Measurements from ENCODE around the gene MPHOSPH9.
A peak's percentile ranks its signal among the peaks of the same experiment; 100 is the strongest.

Gene MPHOSPH9

GRCh38 chr12:123126294-123127181, 106.4 kb downstream of the MPHOSPH9 start:
- ATAC-seq: peak; percentile 94

GRCh38 chr12:123122626-123123025, 110.3 kb downstream of the MPHOSPH9 start:
- TF ChIP-seq ZNF8 (CRISPR knock-in tag; IDR thresholded peaks at IDR 0.05) (no peak), ISL1 (CRISPR knock-in tag; IDR thresholded peaks at IDR 0.05) (no peak), CSDC2 (CRISPR knock-in tag; IDR thresholded peaks at IDR 0.05) (no peak), CREB5 (CRISPR knock-in tag; IDR thresholded peaks at IDR 0.05; ENCODE audit: low read depth) (no peak), ARNTL (CRISPR knock-in tag; IDR thresholded peaks at IDR 0.05; ENCODE audit: borderline replicate concordance, low read depth) (no peak), TCF4 (CRISPR knock-in tag; IDR thresholded peaks at IDR 0.05; ENCODE audit: borderline replicate concordance) (no peak), PPARA (CRISPR knock-in tag; IDR thresholded peaks at IDR 0.05; ENCODE audit: borderline replicate concordance) (no peak), ZFP3 (CRISPR knock-in tag; IDR thresholded peaks at IDR 0.05) (no peak), ESRRG (CRISPR knock-in tag; IDR thresholded peaks at IDR 0.05) (no peak), ZNF565 (CRISPR knock-in tag; conservative IDR thresholded peaks at IDR 0.05; ENCODE audit: low read depth) (no peak), OSR1 (CRISPR knock-in tag; IDR thresholded peaks at IDR 0.05) (no peak), POU6F1 (CRISPR knock-in tag; IDR thresholded peaks at IDR 0.05; ENCODE audit: borderline replicate concordance, low read depth) (no peak), TOX (CRISPR knock-in tag; IDR thresholded peaks at IDR 0.05; ENCODE audit: borderline replicate concordance) (no peak), SNAI2 (CRISPR knock-in tag; IDR thresholded peaks at IDR 0.05) (no peak), BACH2 (CRISPR knock-in tag; IDR thresholded peaks at IDR 0.05; ENCODE audit: borderline replicate concordance) (no peak), TSHZ2 (CRISPR knock-in tag; IDR thresholded peaks at IDR 0.05) (no peak), ZC3H10 (CRISPR knock-in tag; IDR thresholded peaks at IDR 0.05) (no peak)
- TF ChIP-seq, protein P1, sequence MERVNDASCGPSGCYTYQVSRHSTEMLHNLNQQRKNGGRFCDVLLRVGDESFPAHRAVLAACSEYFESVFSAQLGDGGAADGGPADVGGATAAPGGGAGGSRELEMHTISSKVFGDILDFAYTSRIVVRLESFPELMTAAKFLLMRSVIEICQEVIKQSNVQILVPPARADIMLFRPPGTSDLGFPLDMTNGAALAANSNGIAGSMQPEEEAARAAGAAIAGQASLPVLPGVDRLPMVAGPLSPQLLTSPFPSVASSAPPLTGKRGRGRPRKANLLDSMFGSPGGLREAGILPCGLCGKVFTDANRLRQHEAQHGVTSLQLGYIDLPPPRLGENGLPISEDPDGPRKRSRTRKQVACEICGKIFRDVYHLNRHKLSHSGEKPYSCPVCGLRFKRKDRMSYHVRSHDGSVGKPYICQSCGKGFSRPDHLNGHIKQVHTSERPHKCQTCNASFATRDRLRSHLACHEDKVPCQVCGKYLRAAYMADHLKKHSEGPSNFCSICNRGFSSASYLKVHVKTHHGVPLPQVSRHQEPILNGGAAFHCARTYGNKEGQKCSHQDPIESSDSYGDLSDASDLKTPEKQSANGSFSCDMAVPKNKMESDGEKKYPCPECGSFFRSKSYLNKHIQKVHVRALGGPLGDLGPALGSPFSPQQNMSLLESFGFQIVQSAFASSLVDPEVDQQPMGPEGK (CRISPR knock-in tag; IDR thresholded peaks at IDR 0.05; ENCODE audit: borderline replicate concordance): no peak
- TF ChIP-seq, protein P2, sequence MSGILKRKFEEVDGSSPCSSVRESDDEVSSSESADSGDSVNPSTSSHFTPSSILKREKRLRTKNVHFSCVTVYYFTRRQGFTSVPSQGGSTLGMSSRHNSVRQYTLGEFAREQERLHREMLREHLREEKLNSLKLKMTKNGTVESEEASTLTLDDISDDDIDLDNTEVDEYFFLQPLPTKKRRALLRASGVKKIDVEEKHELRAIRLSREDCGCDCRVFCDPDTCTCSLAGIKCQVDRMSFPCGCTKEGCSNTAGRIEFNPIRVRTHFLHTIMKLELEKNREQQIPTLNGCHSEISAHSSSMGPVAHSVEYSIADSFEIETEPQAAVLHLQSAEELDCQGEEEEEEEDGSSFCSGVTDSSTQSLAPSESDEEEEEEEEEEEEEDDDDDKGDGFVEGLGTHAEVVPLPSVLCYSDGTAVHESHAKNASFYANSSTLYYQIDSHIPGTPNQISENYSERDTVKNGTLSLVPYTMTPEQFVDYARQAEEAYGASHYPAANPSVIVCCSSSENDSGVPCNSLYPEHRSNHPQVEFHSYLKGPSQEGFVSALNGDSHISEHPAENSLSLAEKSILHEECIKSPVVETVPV (CRISPR knock-in tag; IDR thresholded peaks at IDR 0.05): no peak
- ATAC-seq: no peak

More at GRCh38 chr12:123126294-123127181, 106.4 kb downstream of the MPHOSPH9 start:
- no peak for TF ChIP-seq ZFP30 (CRISPR knock-in tag; IDR thresholded peaks at IDR 0.05)
- peak; percentile 28; the same call in 1 of the 2 replicates for TF ChIP-seq ISL1 (CRISPR knock-in tag; IDR thresholded peaks at IDR 0.05)
- TF ChIP-seq TOX (CRISPR knock-in tag; IDR thresholded peaks at IDR 0.05; ENCODE audit: borderline replicate concordance): peak; percentile 54
- no peak for TF ChIP-seq ZC3H10 (CRISPR knock-in tag; IDR thresholded peaks at IDR 0.05)

DNA sequence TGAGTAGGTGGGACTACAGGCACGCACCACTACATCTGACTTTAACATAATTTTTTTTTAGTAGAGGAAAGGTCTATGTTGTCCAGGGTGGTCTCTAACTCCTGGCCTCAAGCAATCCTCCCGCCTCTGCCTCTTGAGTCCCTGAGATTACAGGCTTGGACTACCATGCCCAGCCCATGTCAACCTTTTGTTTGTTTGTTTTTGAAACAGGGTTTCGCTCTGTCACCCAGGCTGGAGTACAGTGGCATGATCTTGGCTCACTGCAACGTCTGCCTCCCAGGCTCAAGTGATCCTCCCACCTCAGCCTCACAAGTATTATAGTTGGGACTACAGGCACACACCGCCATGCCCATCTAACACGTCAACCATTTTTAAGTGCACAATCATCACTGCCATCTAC, 111.3 kb downstream of the MPHOSPH9 start:
- TF ChIP-seq TSHZ2 (CRISPR knock-in tag; IDR thresholded peaks at IDR 0.05) (no peak), CREB5 (CRISPR knock-in tag; IDR thresholded peaks at IDR 0.05; ENCODE audit: low read depth) (no peak), BACH2 (CRISPR knock-in tag; IDR thresholded peaks at IDR 0.05; ENCODE audit: borderline replicate concordance) (no peak), ISL1 (CRISPR knock-in tag; IDR thresholded peaks at IDR 0.05) (no peak), ZFP3 (CRISPR knock-in tag; IDR thresholded peaks at IDR 0.05) (no peak), TCF4 (CRISPR knock-in tag; IDR thresholded peaks at IDR 0.05; ENCODE audit: borderline replicate concordance) (no peak), OSR1 (CRISPR knock-in tag; IDR thresholded peaks at IDR 0.05) (no peak), ESRRG (CRISPR knock-in tag; IDR thresholded peaks at IDR 0.05) (no peak), ZNF8 (CRISPR knock-in tag; IDR thresholded peaks at IDR 0.05) (no peak), PPARA (CRISPR knock-in tag; IDR thresholded peaks at IDR 0.05; ENCODE audit: borderline replicate concordance) (no peak)
- no peak for ATAC-seq

All from SK-N-SH treated with all-trans-retinoic acid at 6 μM for 48 hours (cell line).